ENCODE measurements around the gene AKAP11.

Gene AKAP11

GRCh38 chr13:42271337-42272114, 426 bp upstream of the AKAP11 start:
- no peak for TF ChIP-seq CTCF (IDR thresholded peaks at IDR 0.05; ENCODE audit: low read length, missing control alignments)
- peak; percentile 99 for DNase-seq (ENCODE audit: low read depth)
- peak overlapping the region; percentile 83 for H3K4me3 ChIP-seq (replicated peaks; ENCODE audit: low read depth, low read length)

- DNase-seq (ENCODE audit: low read depth), result no peak
- TF ChIP-seq CTCF (IDR thresholded peaks at IDR 0.05; ENCODE audit: low read length, missing control alignments), result no peak
These were observed 838 bp downstream of the AKAP11 start for GRCh38 chr13:42272804-42273175.

GRCh38 chr13:42274386-42275097, 2.6 kb downstream of the AKAP11 start:
- H3K4me3 ChIP-seq (replicated peaks; ENCODE audit: low read depth, low read length), result no peak overlapping the region
- no peak for DNase-seq (ENCODE audit: low read depth)
- TF ChIP-seq CTCF (IDR thresholded peaks at IDR 0.05; ENCODE audit: low read length, missing control alignments), result no peak

More at GRCh38 chr13:42272804-42273175, 838 bp downstream of the AKAP11 start:
- peak overlapping the region; percentile 83 for H3K4me3 ChIP-seq (replicated peaks; ENCODE audit: low read depth, low read length)

GRCh38 chr13:42275098-42275471, 3.1 kb downstream of the AKAP11 start:
- no peak for TF ChIP-seq CTCF (IDR thresholded peaks at IDR 0.05; ENCODE audit: low read length, missing control alignments)
- no peak overlapping the region for H3K4me3 ChIP-seq (replicated peaks; ENCODE audit: low read depth, low read length)
- no peak for DNase-seq (ENCODE audit: low read depth)

- no peak overlapping the region for H3K4me3 ChIP-seq (replicated peaks; ENCODE audit: low read depth, low read length)
- no peak for DNase-seq (ENCODE audit: low read depth)
- TF ChIP-seq CTCF (IDR thresholded peaks at IDR 0.05; ENCODE audit: low read length, missing control alignments), result no peak
These were observed 3.6 kb downstream of the AKAP11 start for GRCh38 chr13:42275506-42275905.

- no peak for DNase-seq (ENCODE audit: low read depth)
- H3K4me3 ChIP-seq (replicated peaks; ENCODE audit: low read depth, low read length), result no peak overlapping the region
- TF ChIP-seq CTCF (IDR thresholded peaks at IDR 0.05; ENCODE audit: low read length, missing control alignments), result no peak
These were observed 4.7 kb downstream of the AKAP11 start for GRCh38 chr13:42276683-42277082.
